ENCODE data around the gene RPS16. TPM values are rescaled to one million over a fixed set of nuclear protein-coding genes. Genes with fewer than 3 reads are reported as not detected.
A peak's percentile ranks its signal among the peaks of the same experiment; 100 is the strongest.

Gene RPS16
- polyA plus RNA-seq, 3 donors: 689 to 2,619 (median 1,038) TPM

DNA sequence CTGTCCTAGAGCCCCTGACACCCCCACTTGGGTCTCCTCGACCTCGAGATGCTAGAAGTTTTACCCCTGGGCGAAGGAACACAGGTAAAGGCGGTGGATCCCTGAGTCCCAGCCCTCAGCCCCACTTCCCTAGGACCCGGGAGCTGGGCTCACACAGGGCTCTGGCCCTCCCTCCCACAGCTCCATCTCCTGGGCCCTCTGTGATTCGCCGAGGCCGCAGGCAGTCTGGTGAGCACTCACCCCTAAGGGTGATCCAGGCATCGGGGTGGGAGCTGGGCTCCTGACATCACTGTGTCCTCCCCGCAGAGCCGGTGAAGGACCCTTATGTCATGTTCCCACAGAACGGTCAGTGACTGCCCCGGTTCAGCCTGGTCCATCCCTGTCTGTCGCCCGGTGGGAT, 15.0 kb downstream of the RPS16 start:
- H3K27ac Mint-ChIP-seq: peak overlapping the region in 1 of 7 donors; percentile 25
- Histone ChIP-seq H3K4me3 (replicated peaks in 1 of 3; ENCODE audit: low read depth in 2 of 3, low read length in 3 of 3) (no peak overlapping the region), H3K27ac (ENCODE audit: low read depth in 1 of 2, low read length in 2 of 2) (no peak overlapping the region), H3K4me2 (replicated peaks; ENCODE audit: extremely low read depth, low read length, poor library complexity, severe bottlenecking) (no peak overlapping the region), H3K27me3 (ENCODE audit: control insufficient read depth in 2 of 2, insufficient read depth in 2 of 2, low read length in 2 of 2) (no peaks in the 10 kb centered on the region), H2AFZ (ENCODE audit: insufficient read depth, low read depth, low read length, poor library complexity, severe bottlenecking) (no peak overlapping the region), H3K9me3 (replicated peaks in 1 of 2; ENCODE audit: control insufficient read depth in 1 of 2, insufficient read depth in 1 of 2, low read length in 2 of 2) (no peaks in the 10 kb centered on the region), H3K79me2 (ENCODE audit: insufficient read depth, low read length) (no peaks in the 10 kb centered on the region), H3K4me1 (ENCODE audit: control insufficient read depth in 1 of 2, insufficient read depth in 2 of 2, low read length in 2 of 2) (no peaks in the 10 kb centered on the region), H3K9ac (ENCODE audit: insufficient read depth, low read length, poor library complexity, severe bottlenecking) (no peak overlapping the region), H3K36me3 (replicated peaks in 1 of 2; ENCODE audit: control insufficient read depth in 1 of 2, insufficient read depth in 2 of 2, low read length in 2 of 2) (peaks cover 30 to 62% of the 10 kb centered on the region in 2 donors), H4K20me1 (ENCODE audit: insufficient read depth, low read length) (peaks cover 43% of the 10 kb centered on the region)
- intact Hi-C loops (cut with micrococcal nuclease): no loop called here
- peaks cover 42 to 59% of the 10 kb centered on the region in 2 donors for H3K36me3 Mint-ChIP-seq
- no peak for DNase-seq
- H3K4me1 Mint-ChIP-seq: peaks cover 3% of the 10 kb centered on the region
- TF ChIP-seq, protein P1, sequence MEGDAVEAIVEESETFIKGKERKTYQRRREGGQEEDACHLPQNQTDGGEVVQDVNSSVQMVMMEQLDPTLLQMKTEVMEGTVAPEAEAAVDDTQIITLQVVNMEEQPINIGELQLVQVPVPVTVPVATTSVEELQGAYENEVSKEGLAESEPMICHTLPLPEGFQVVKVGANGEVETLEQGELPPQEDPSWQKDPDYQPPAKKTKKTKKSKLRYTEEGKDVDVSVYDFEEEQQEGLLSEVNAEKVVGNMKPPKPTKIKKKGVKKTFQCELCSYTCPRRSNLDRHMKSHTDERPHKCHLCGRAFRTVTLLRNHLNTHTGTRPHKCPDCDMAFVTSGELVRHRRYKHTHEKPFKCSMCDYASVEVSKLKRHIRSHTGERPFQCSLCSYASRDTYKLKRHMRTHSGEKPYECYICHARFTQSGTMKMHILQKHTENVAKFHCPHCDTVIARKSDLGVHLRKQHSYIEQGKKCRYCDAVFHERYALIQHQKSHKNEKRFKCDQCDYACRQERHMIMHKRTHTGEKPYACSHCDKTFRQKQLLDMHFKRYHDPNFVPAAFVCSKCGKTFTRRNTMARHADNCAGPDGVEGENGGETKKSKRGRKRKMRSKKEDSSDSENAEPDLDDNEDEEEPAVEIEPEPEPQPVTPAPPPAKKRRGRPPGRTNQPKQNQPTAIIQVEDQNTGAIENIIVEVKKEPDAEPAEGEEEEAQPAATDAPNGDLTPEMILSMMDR (IDR thresholded peaks at IDR 0.05): no peak
- H3K27me3 Mint-ChIP-seq (ENCODE audit: low read depth in 3 of 3): no peaks in the 10 kb centered on the region
- H3K9me3 Mint-ChIP-seq: peaks cover 0 to 2% (median 0%) of the 10 kb centered on the region in 7 donors
- WGBS (ENCODE audit: insufficient coverage): 98% methylated on average over 9 of the region's 15 CpGs
- H3K4me3 Mint-ChIP-seq: no peak overlapping the region

DNA sequence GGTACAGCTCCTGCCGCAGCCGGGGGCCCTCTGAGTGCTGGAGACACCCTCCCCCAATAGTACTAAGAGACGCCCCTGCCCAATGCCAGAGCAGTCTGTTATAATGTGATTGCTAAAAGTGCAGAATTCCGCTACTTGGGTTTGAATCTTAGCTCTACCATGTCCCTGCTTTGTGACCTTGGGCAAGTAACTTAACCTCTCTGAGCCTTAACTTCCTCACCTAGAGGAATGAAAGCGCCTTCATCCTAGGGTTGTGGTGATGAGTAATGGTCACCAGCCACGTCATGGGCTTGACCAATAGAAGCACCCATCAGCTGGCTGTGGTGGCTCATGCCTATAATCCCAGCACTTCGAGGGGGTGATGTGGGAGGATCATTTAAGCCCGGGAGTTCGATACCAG, 16.7 kb downstream of the RPS16 start:
- H3K27me3 ChIP-seq (ENCODE audit: control insufficient read depth in 2 of 2, insufficient read depth in 2 of 2, low read length in 2 of 2): no peaks in the 10 kb centered on the region
- intact Hi-C loops (cut with micrococcal nuclease): no loop called here
- Mint-ChIP-seq H3K27me3 (ENCODE audit: low read depth in 3 of 3) (peaks cover under 1 to 4% (median under 1%) of the 10 kb centered on the region in 3 donors), H3K36me3 (peaks cover 41 to 61% of the 10 kb centered on the region in 2 donors), H3K27ac (peak overlapping the region in 3 of 7 donors; percentile 21 to 35 (median 35)), H3K4me1 (peaks cover 10% of the 10 kb centered on the region), H3K4me3 (no peak overlapping the region), H3K9me3 (peaks cover 0 to 4% (median 0%) of the 10 kb centered on the region in 7 donors)
- peaks cover 22 to 54% of the 10 kb centered on the region in 2 donors for H3K36me3 ChIP-seq (replicated peaks in 1 of 2; ENCODE audit: control insufficient read depth in 1 of 2, insufficient read depth in 2 of 2, low read length in 2 of 2)
- WGBS (ENCODE audit: insufficient coverage): 80% methylated on average over 3 of the region's 9 CpGs
- peaks cover 3 to 5% of the 10 kb centered on the region in 2 donors for H3K4me1 ChIP-seq (ENCODE audit: control insufficient read depth in 1 of 2, insufficient read depth in 2 of 2, low read length in 2 of 2)
- no peak overlapping the region for H3K27ac ChIP-seq (ENCODE audit: low read depth in 1 of 2, low read length in 2 of 2)
- H2AFZ ChIP-seq (ENCODE audit: insufficient read depth, low read depth, low read length, poor library complexity, severe bottlenecking): no peak overlapping the region
- H3K4me2 ChIP-seq (replicated peaks; ENCODE audit: extremely low read depth, low read length, poor library complexity, severe bottlenecking): no peak overlapping the region
- TF ChIP-seq, protein P1 (IDR thresholded peaks at IDR 0.05): no peak
- no peak overlapping the region for H3K9ac ChIP-seq (ENCODE audit: insufficient read depth, low read length, poor library complexity, severe bottlenecking)
- H3K79me2 ChIP-seq (ENCODE audit: insufficient read depth, low read length): no peaks in the 10 kb centered on the region
- peak in 1 of 3 donors; percentile 65 for DNase-seq
- H3K9me3 ChIP-seq (replicated peaks in 1 of 2; ENCODE audit: control insufficient read depth in 1 of 2, insufficient read depth in 1 of 2, low read length in 2 of 2): no peaks in the 10 kb centered on the region
- peaks cover 52% of the 10 kb centered on the region for H4K20me1 ChIP-seq (ENCODE audit: insufficient read depth, low read length)
- no peak overlapping the region for H3K4me3 ChIP-seq (replicated peaks in 1 of 3; ENCODE audit: low read depth in 2 of 3, low read length in 3 of 3)
